Astrocyte (in vitro differentiated cells and primary cell): ENCODE results near the gene CBARP. TPM values are rescaled to one million over a fixed set of nuclear protein-coding genes. Genes with fewer than 3 reads are reported as not detected.

ENCODE experiments used
- DNase-seq: peaks from one replicate; pipeline ENCODE4 v3.0.0-alpha.2; 2010; ENCODE audit warnings: low read depth
- FAIRE-seq: peaks from 2 replicates; lab custom pipeline; 2011; peaks lifted over from hg19 to GRCh38; lab: Jason Lieb, UNC
- H2AFZ ChIP-seq: 2 replicates; pipeline ENCODE4 v1.6.0; 2012; ENCODE audit warnings: low read depth, low read length, inconsistent platforms
- H3K27ac ChIP-seq: 2 replicates; pipeline ENCODE4 v1.5.1; 2011; ENCODE audit warnings: low read depth, low read length, inconsistent platforms
- H3K27me3 ChIP-seq: 2 replicates; pipeline ENCODE4 v1.6.0; 2011; ENCODE audit warnings: low read length, inconsistent platforms; ENCODE audit not compliant: insufficient read depth
- H3K36me3 ChIP-seq: 2 replicates; pipeline ENCODE4 v1.5.1; 2011; ENCODE audit warnings: low read length, inconsistent platforms; ENCODE audit not compliant: insufficient read depth
- H3K4me1 ChIP-seq: 2 replicates; pipeline ENCODE4 v1.5.1; 2011; ENCODE audit warnings: low read length, inconsistent platforms; ENCODE audit not compliant: insufficient read depth
- H3K4me2 ChIP-seq: 2 replicates; pipeline ENCODE4 v1.6.0; 2012; ENCODE audit warnings: low read length, inconsistent platforms
- H3K4me3 ChIP-seq: 2 replicates; pipeline ENCODE4 v1.5.1; 2011; ENCODE audit warnings: low read depth, mild to moderate bottlenecking, low read length, inconsistent platforms; ENCODE audit not compliant: insufficient read depth
- H3K79me2 ChIP-seq: 2 replicates; pipeline ENCODE4 v1.6.0; 2012; ENCODE audit warnings: mild to moderate bottlenecking, low read length, inconsistent platforms; ENCODE audit not compliant: insufficient read depth
- H3K9ac ChIP-seq: 2 replicates; pipeline ENCODE4 v1.6.0; 2012; ENCODE audit warnings: mild to moderate bottlenecking, low read length, inconsistent platforms
- H3K9me3 ChIP-seq: 2 replicates; pipeline ENCODE4 v1.5.1; 2012; ENCODE audit warnings: low read depth, mild to moderate bottlenecking, low read length, inconsistent platforms; ENCODE audit not compliant: insufficient read depth
- H4K20me1 ChIP-seq: 2 replicates; pipeline ENCODE4 v1.6.0; 2012; ENCODE audit warnings: low read length, inconsistent platforms; ENCODE audit not compliant: insufficient read depth
- H3K27ac Mint-ChIP-seq: one replicate; pipeline ENCODE4 v1.8.0; 2021; ENCODE audit warnings: mild to moderate bottlenecking, mixed read lengths; ENCODE audit not compliant: unreplicated experiment
- H3K27me3 Mint-ChIP-seq: one replicate; pipeline ENCODE4 v1.8.0; 2021; ENCODE audit warnings: low read depth, mixed read lengths; ENCODE audit not compliant: unreplicated experiment
- H3K36me3 Mint-ChIP-seq: one replicate; pipeline ENCODE4 v1.8.0; 2021; ENCODE audit warnings: low read depth, mixed read lengths; ENCODE audit not compliant: unreplicated experiment
- H3K4me1 Mint-ChIP-seq: one replicate; pipeline ENCODE4 v1.8.0; 2021; ENCODE audit warnings: low read depth, mixed read lengths; ENCODE audit not compliant: unreplicated experiment
- H3K4me3 Mint-ChIP-seq: one replicate; pipeline ENCODE4 v1.8.0; 2021; ENCODE audit warnings: mild to moderate bottlenecking, moderate library complexity, mixed read lengths; ENCODE audit not compliant: unreplicated experiment
- H3K9me3 Mint-ChIP-seq: one replicate; pipeline ENCODE4 v1.8.0; 2021; ENCODE audit warnings: mild to moderate bottlenecking, mixed read lengths; ENCODE audit not compliant: unreplicated experiment
- CTCF ChIP-seq: IDR thresholded peaks from 2 replicates; pipeline ENCODE4 v1.5.1; 2011; ENCODE audit warnings: low read depth, mild to moderate bottlenecking, inconsistent platforms, low read length, moderate library complexity; ENCODE audit not compliant: insufficient read depth
- EZH2 ChIP-seq: IDR thresholded peaks from 2 replicates; pipeline ENCODE4 v1.6.1; 2012; ENCODE audit warnings: mild to moderate bottlenecking, low read length, inconsistent platforms; ENCODE audit not compliant: insufficient read depth
- total RNA-seq: library from RNA; stranded (reverse); gene quantifications from 2 replicates; pipeline ENCODE4 v1.2.1, GENCODE V29; 2021

The CBARP gene
- total RNA-seq, 1 donor from 2014 or later: 19.8 TPM

GRCh38 chr19:1249298-1249989, 11.6 kb upstream of the CBARP start:
- H3K36me3 Mint-ChIP-seq: peaks cover 2% of the 10 kb centered on the region
- H3K4me3 Mint-ChIP-seq: peak overlapping the region; percentile 80
- no peaks in the 10 kb centered on the region for H3K9me3 Mint-ChIP-seq
- H3K79me2 ChIP-seq: peaks cover 60% of the 10 kb centered on the region
- H3K36me3 ChIP-seq: peaks cover 3% of the 10 kb centered on the region
- peak overlapping the region; percentile 84 for H3K4me3 ChIP-seq
- H4K20me1 ChIP-seq: peaks cover 32% of the 10 kb centered on the region
- H3K9ac ChIP-seq: peak overlapping the region; percentile 93
- peak overlapping the region; percentile 100 for H3K4me2 ChIP-seq
- H2AFZ ChIP-seq: no peak overlapping the region
- FAIRE-seq (no peak), DNase-seq (peak; percentile 84)
- peak overlapping the region; percentile 95 for H3K27ac ChIP-seq
- no peaks in the 10 kb centered on the region for H3K27me3 ChIP-seq
- no peaks in the 10 kb centered on the region for H3K27me3 Mint-ChIP-seq
- peaks cover 3% of the 10 kb centered on the region for H3K4me1 Mint-ChIP-seq
- no peak overlapping the region for H3K27ac Mint-ChIP-seq
- H3K9me3 ChIP-seq: no peaks in the 10 kb centered on the region
- TF ChIP-seq EZH2 (no peak), CTCF (no peak)
- peaks cover 31% of the 10 kb centered on the region for H3K4me1 ChIP-seq

GRCh38 chr19:1248786-1249297, 11.0 kb upstream of the CBARP start:
- H3K36me3 ChIP-seq: peaks cover 2% of the 10 kb centered on the region
- peak overlapping the region; percentile 95 for H3K27ac ChIP-seq
- peaks cover 31% of the 10 kb centered on the region for H4K20me1 ChIP-seq
- H2AFZ ChIP-seq: no peak overlapping the region
- Mint-ChIP-seq H3K27me3 (no peaks in the 10 kb centered on the region), H3K4me1 (peaks cover 2% of the 10 kb centered on the region), H3K9me3 (no peaks in the 10 kb centered on the region), H3K36me3 (peaks cover 2% of the 10 kb centered on the region), H3K27ac (no peak overlapping the region), H3K4me3 (peak overlapping the region; percentile 82)
- TF ChIP-seq EZH2: no peak
- TF ChIP-seq CTCF: peak; percentile 25
- peak overlapping the region; percentile 84 for H3K4me2 ChIP-seq
- FAIRE-seq (no peak), DNase-seq (no peak)
- H3K79me2 ChIP-seq: peaks cover 59% of the 10 kb centered on the region
- H3K9me3 ChIP-seq: no peaks in the 10 kb centered on the region
- H3K9ac ChIP-seq: peak overlapping the region; percentile 93
- H3K4me3 ChIP-seq: peak overlapping the region; percentile 76
- peaks cover 30% of the 10 kb centered on the region for H3K4me1 ChIP-seq
- no peaks in the 10 kb centered on the region for H3K27me3 ChIP-seq
